GM10248 (cell line): Measurements from ENCODE around the gene GOLGA2.

ENCODE experiments used
- CTCF ChIA-PET: fragments of 300-600 bp; sonication (Branson Sonifier 250); formaldehyde crosslinking; extraction: SDS; loops from one replicate; lab custom pipeline; 2021; ENCODE audit warnings: antibody characterized with exemption; lab: Yijun Ruan, JAX
- POLR2A ChIA-PET: fragments of 350-650 bp; sonication (Branson Sonifier 250); formaldehyde crosslinking; extraction: SDS; loops from one replicate; lab custom pipeline; 2020; ENCODE audit warnings: antibody characterized with exemption; lab: Yijun Ruan, JAX
- DNase-seq: peaks from one replicate; pipeline ENCODE4 v3.0.0; 2012; ENCODE audit errors: extremely low spot score
- CTCF ChIP-seq: IDR thresholded peaks from 2 replicates; pipeline ENCODE4 v1.5.1; 2012; ENCODE audit warnings: mild to moderate bottlenecking, low read depth; ENCODE audit errors: extremely low read depth, missing control alignments, control extremely low read depth

The GOLGA2 gene

GRCh38 chr9:128224877-128225276 is 50.9 kb downstream of the GOLGA2 start:
- ChIA-PET POLR2A (no interaction called here), CTCF (no interaction called here)
- TF ChIP-seq CTCF: no peak
- no peak for DNase-seq

- ChIA-PET POLR2A (no interaction called here), CTCF (interaction anchor here (0.8 to 1.2 kb wide), 3 partner anchors 18 to 32 kb away, joined by 3 read pairs; no protein-coding TSS in a partner anchor)
- TF ChIP-seq CTCF: no peak
- DNase-seq: no peak
These were observed 52.7 kb downstream of the GOLGA2 start for GRCh38 chr9:128222880-128223670.

- POLR2A ChIA-PET: interaction anchor here (0.7 kb wide), 1 partner anchor 490 kb away, joined by 3 read pairs; no protein-coding TSS in a partner anchor
- no peak for TF ChIP-seq CTCF
- DNase-seq: no peak
- CTCF ChIA-PET: interaction anchor here (1.1 to 1.2 kb wide), 2 partner anchors 17 to 33 kb away, joined by 3 read pairs; no protein-coding TSS in a partner anchor
These were observed 53.8 kb downstream of the GOLGA2 start for GRCh38 chr9:128222026-128222425.

GRCh38 chr9:128219831-128220230 is 56.0 kb downstream of the GOLGA2 start:
- no peak for TF ChIP-seq CTCF
- no peak for DNase-seq
- ChIA-PET CTCF (no interaction called here), POLR2A (no interaction called here)

- ChIA-PET CTCF (interaction anchor here (0.7 to 5.0 kb wide), 4 partner anchors 12 to 76 kb away, joined by 3 to 16 read pairs (median 6); no protein-coding TSS in a partner anchor), POLR2A (interaction anchor here (0.5 to 0.6 kb wide), 3 partner anchors 12 to 30 kb away, joined by 3 to 4 read pairs (median 3); no protein-coding TSS in a partner anchor)
- TF ChIP-seq CTCF: no peak
- DNase-seq: peak; percentile 97
These were observed 57.1 kb downstream of the GOLGA2 start for GRCh38 chr9:128218518-128219389.

GRCh38 chr9:128218172-128218517 is 57.7 kb downstream of the GOLGA2 start:
- TF ChIP-seq CTCF: no peak
- CTCF ChIA-PET: interaction anchor here (1.1 to 5.0 kb wide), 4 partner anchors 11 to 77 kb away, joined by 3 to 16 read pairs (median 6); partner anchors contain the start of gene DNM1
- no peak for DNase-seq
- POLR2A ChIA-PET: interaction anchor here (0.6 kb wide), 1 partner anchor 27 kb away, joined by 3 read pairs; no protein-coding TSS in a partner anchor
